Stomach (tissue), 4 donors: ENCODE measurements around the gene MYBPH.

Experiments
- EP300 ChIP-seq: sonication (generic); formaldehyde crosslinking; IDR thresholded peaks from one replicate; pipeline ENCODE4 v1.6.1; 2017; ENCODE audit warnings: antibody characterized with exemption
- POLR2A ChIP-seq, 4 donors: fragments of 450-650 bp; IDR thresholded peaks; one replicate each; pipeline ENCODE4 v1.6.1; 2016; ENCODE audit warnings: antibody characterized with exemption in 4 of 4, control low read depth in 2 of 4, mild to moderate bottlenecking in 1 of 4, moderate library complexity in 1 of 4
- POLR2AphosphoS5 ChIP-seq, 3 donors: sonication (generic); formaldehyde crosslinking; IDR thresholded peaks; one replicate each; pipeline ENCODE4 v1.6.1; 2016; ENCODE audit warnings: antibody characterized with exemption in 3 of 3
- TF ChIP-seq, protein P1 (sequence below), 7 experiments: fragments of 450-650 bp in 4 of 7; fragments of 200-600 bp in 3 of 7; sonication (generic) in 3 of 7; IDR thresholded peaks; one replicate each; pipeline ENCODE4 v1.5.1; 2016 to 2019; ENCODE audit warnings: antibody characterized with exemption in 7 of 7, control low read depth in 2 of 7, mild to moderate bottlenecking in 1 of 7

- TF ChIP-seq, protein P1, sequence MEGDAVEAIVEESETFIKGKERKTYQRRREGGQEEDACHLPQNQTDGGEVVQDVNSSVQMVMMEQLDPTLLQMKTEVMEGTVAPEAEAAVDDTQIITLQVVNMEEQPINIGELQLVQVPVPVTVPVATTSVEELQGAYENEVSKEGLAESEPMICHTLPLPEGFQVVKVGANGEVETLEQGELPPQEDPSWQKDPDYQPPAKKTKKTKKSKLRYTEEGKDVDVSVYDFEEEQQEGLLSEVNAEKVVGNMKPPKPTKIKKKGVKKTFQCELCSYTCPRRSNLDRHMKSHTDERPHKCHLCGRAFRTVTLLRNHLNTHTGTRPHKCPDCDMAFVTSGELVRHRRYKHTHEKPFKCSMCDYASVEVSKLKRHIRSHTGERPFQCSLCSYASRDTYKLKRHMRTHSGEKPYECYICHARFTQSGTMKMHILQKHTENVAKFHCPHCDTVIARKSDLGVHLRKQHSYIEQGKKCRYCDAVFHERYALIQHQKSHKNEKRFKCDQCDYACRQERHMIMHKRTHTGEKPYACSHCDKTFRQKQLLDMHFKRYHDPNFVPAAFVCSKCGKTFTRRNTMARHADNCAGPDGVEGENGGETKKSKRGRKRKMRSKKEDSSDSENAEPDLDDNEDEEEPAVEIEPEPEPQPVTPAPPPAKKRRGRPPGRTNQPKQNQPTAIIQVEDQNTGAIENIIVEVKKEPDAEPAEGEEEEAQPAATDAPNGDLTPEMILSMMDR (IDR thresholded peaks at IDR 0.05) = no peak
- TF ChIP-seq POLR2AphosphoS5 (IDR thresholded peaks at IDR 0.05) (no peak), POLR2A (IDR thresholded peaks at IDR 0.05) (no peak), EP300 (no peak)
These were observed 53.5 kb downstream of the MYBPH start for GRCh38 chr1:203122159-203122558.
